Activated CD4-positive, alpha-beta memory T cell treated with anti-CD3 and anti-CD28 coated beads, Interleukin-2, amount 10 ng/mL, durations not matched to agents 7 days and 5 days (primary cell): ENCODE results near the gene PHACTR1. TPM values are rescaled to one million over a fixed set of nuclear protein-coding genes. Genes with fewer than 3 reads are reported as not detected.
"Not testable (repeated sequence)": the region's sequence is repeated elsewhere in the genome, so short reads cannot be mapped to it uniquely, and the experiment has no call there.

Experiments
- CTCF ChIA-PET: fragments of 350-600 bp; sonication (Branson Sonifier 250); formaldehyde crosslinking; loops from one replicate; lab custom pipeline; 2021; ENCODE audit warnings: antibody characterized with exemption, inconsistent platforms; lab: Charles Lee
- POLR2A ChIA-PET: fragments of 350-600 bp; sonication (Branson Sonifier 250); formaldehyde crosslinking; loops from one replicate; lab custom pipeline; 2021; ENCODE audit warnings: antibody characterized with exemption; lab: Charles Lee
- DNase-seq: peaks from one replicate; pipeline ENCODE4 v3.0.0-alpha.2; 2020
- H3K27ac Mint-ChIP-seq: one replicate; pipeline ENCODE4 v1.8.0; 2021; ENCODE audit warnings: mild to moderate bottlenecking, mixed read lengths
- H3K27me3 Mint-ChIP-seq: one replicate; pipeline ENCODE4 v1.8.0; 2021; ENCODE audit warnings: mixed read lengths
- H3K36me3 Mint-ChIP-seq: one replicate; pipeline ENCODE4 v1.8.0; 2021; ENCODE audit warnings: low read depth, mixed read lengths
- H3K4me1 Mint-ChIP-seq: one replicate; pipeline ENCODE4 v1.8.0; 2021; ENCODE audit warnings: mixed read lengths
- H3K4me3 Mint-ChIP-seq: one replicate; pipeline ENCODE4 v1.8.0; 2021; ENCODE audit warnings: mild to moderate bottlenecking, mixed read lengths
- H3K9me3 Mint-ChIP-seq: one replicate; pipeline ENCODE4 v1.8.0; 2021; ENCODE audit warnings: mixed read lengths
- total RNA-seq, 2 experiments: library from RNA; stranded (reverse); gene quantifications; one replicate each; pipeline ENCODE4 v1.2.3, GENCODE V29; 2021

Gene PHACTR1
- total RNA-seq, 2 experiments from 2014 or later = 0.33 to 0.53 TPM

GRCh38 chr6:12760226-12760625 lies 43.7 kb downstream of the PHACTR1 start:
- H3K9me3 Mint-ChIP-seq = peaks cover 3% of the 10 kb centered on the region
- H3K27ac Mint-ChIP-seq = no peak overlapping the region
- H3K36me3 Mint-ChIP-seq = no peaks in the 10 kb centered on the region
- H3K4me1 Mint-ChIP-seq = no peaks in the 10 kb centered on the region
- CTCF ChIA-PET = no interaction called here
- H3K27me3 Mint-ChIP-seq = no peaks in the 10 kb centered on the region
- H3K4me3 Mint-ChIP-seq = no peak overlapping the region
- DNase-seq = no peak
- POLR2A ChIA-PET = no interaction called here

- H3K4me1 Mint-ChIP-seq = no peaks in the 10 kb centered on the region
- H3K27ac Mint-ChIP-seq = no peak overlapping the region
- no peaks in the 10 kb centered on the region for H3K27me3 Mint-ChIP-seq
- H3K9me3 Mint-ChIP-seq = peaks cover 3% of the 10 kb centered on the region
- POLR2A ChIA-PET = no interaction called here
- no peak overlapping the region for H3K4me3 Mint-ChIP-seq
- CTCF ChIA-PET = no interaction called here
- DNase-seq = no peak
- no peaks in the 10 kb centered on the region for H3K36me3 Mint-ChIP-seq
These were observed 44.3 kb downstream of the PHACTR1 start for GRCh38 chr6:12760911-12761310.

GRCh38 chr6:12761376-12762115 lies 45.0 kb downstream of the PHACTR1 start:
- no peak overlapping the region for H3K4me3 Mint-ChIP-seq
- peaks cover 3% of the 10 kb centered on the region for H3K9me3 Mint-ChIP-seq
- no peak for DNase-seq
- ChIA-PET POLR2A (no interaction called here), CTCF (interaction anchor here (0.6 kb wide), 1 partner anchor 128 kb away, joined by 4 read pairs; no protein-coding TSS in a partner anchor)
- no peak overlapping the region for H3K27ac Mint-ChIP-seq
- H3K36me3 Mint-ChIP-seq = no peaks in the 10 kb centered on the region
- no peaks in the 10 kb centered on the region for H3K4me1 Mint-ChIP-seq
- H3K27me3 Mint-ChIP-seq = no peaks in the 10 kb centered on the region

- H3K36me3 Mint-ChIP-seq, DNase-seq, CTCF ChIA-PET, H3K4me1 Mint-ChIP-seq, H3K9me3 Mint-ChIP-seq, POLR2A ChIA-PET, H3K27me3 Mint-ChIP-seq, H3K27ac Mint-ChIP-seq, H3K4me3 Mint-ChIP-seq: not testable (repeated sequence)
These were observed 46.3 kb downstream of the PHACTR1 start for GRCh38 chr6:12762731-12763434.

- Mint-ChIP-seq H3K4me3 (no peak overlapping the region), H3K36me3 (no peaks in the 10 kb centered on the region), H3K27me3 (no peaks in the 10 kb centered on the region), H3K4me1 (no peaks in the 10 kb centered on the region), H3K27ac (no peak overlapping the region), H3K9me3 (no peaks in the 10 kb centered on the region)
- DNase-seq = no peak
- POLR2A ChIA-PET = no interaction called here
- CTCF ChIA-PET = no interaction called here
These were observed 49.8 kb downstream of the PHACTR1 start for GRCh38 chr6:12766365-12766764.

GRCh38 chr6:12767016-12767415 lies 50.4 kb downstream of the PHACTR1 start:
- Mint-ChIP-seq H3K4me1 (no peaks in the 10 kb centered on the region), H3K4me3 (no peak overlapping the region), H3K27me3 (no peaks in the 10 kb centered on the region), H3K9me3 (no peaks in the 10 kb centered on the region), H3K36me3 (no peaks in the 10 kb centered on the region), H3K27ac (no peak overlapping the region)
- ChIA-PET CTCF (no interaction called here), POLR2A (no interaction called here)
- no peak for DNase-seq

GRCh38 chr6:12769556-12770256 lies 53.1 kb downstream of the PHACTR1 start:
- no peak overlapping the region for H3K4me3 Mint-ChIP-seq
- H3K4me1 Mint-ChIP-seq = no peaks in the 10 kb centered on the region
- POLR2A ChIA-PET = no interaction called here
- no peak for DNase-seq
- CTCF ChIA-PET = no interaction called here
- no peak overlapping the region for H3K27ac Mint-ChIP-seq
- no peaks in the 10 kb centered on the region for H3K27me3 Mint-ChIP-seq
- no peaks in the 10 kb centered on the region for H3K9me3 Mint-ChIP-seq
- H3K36me3 Mint-ChIP-seq = no peaks in the 10 kb centered on the region

GRCh38 chr6:12772416-12772815 lies 55.8 kb downstream of the PHACTR1 start:
- DNase-seq = no peak
- Mint-ChIP-seq H3K36me3 (no peaks in the 10 kb centered on the region), H3K27me3 (no peaks in the 10 kb centered on the region), H3K4me1 (no peaks in the 10 kb centered on the region), H3K27ac (no peak overlapping the region), H3K4me3 (no peak overlapping the region), H3K9me3 (no peaks in the 10 kb centered on the region)
- ChIA-PET CTCF (no interaction called here), POLR2A (no interaction called here)

GRCh38 chr6:12776291-12776690 lies 59.7 kb downstream of the PHACTR1 start:
- POLR2A ChIA-PET = no interaction called here
- Mint-ChIP-seq H3K4me1 (no peaks in the 10 kb centered on the region), H3K9me3 (no peaks in the 10 kb centered on the region), H3K36me3 (no peaks in the 10 kb centered on the region), H3K27ac (no peak overlapping the region), H3K27me3 (no peaks in the 10 kb centered on the region), H3K4me3 (no peak overlapping the region)
- DNase-seq = no peak
- CTCF ChIA-PET = no interaction called here

GRCh38 chr6:12779772-12780171 lies 63.2 kb downstream of the PHACTR1 start:
- H3K27me3 Mint-ChIP-seq = no peaks in the 10 kb centered on the region
- CTCF ChIA-PET = interaction anchor here (0.5 kb wide), 1 partner anchor 139 kb away, joined by 3 read pairs; no protein-coding TSS in a partner anchor

GRCh38 chr6:12782136-12782535 lies 65.6 kb downstream of the PHACTR1 start:
- Mint-ChIP-seq H3K4me1 (no peaks in the 10 kb centered on the region), H3K4me3 (no peak overlapping the region), H3K27ac (no peak overlapping the region), H3K9me3 (no peaks in the 10 kb centered on the region), H3K27me3 (no peaks in the 10 kb centered on the region), H3K36me3 (no peaks in the 10 kb centered on the region)
- DNase-seq = no peak
- CTCF ChIA-PET = no interaction called here
- POLR2A ChIA-PET = no interaction called here

More at GRCh38 chr6:12779772-12780171, 63.2 kb downstream of the PHACTR1 start:
- Mint-ChIP-seq H3K27ac (no peak overlapping the region), H3K9me3 (no peaks in the 10 kb centered on the region), H3K4me3 (no peak overlapping the region), H3K36me3 (no peaks in the 10 kb centered on the region), H3K4me1 (no peaks in the 10 kb centered on the region)
- POLR2A ChIA-PET = no interaction called here
- DNase-seq = no peak

GRCh38 chr6:12785301-12785700 lies 68.7 kb downstream of the PHACTR1 start:
- ChIA-PET POLR2A (no interaction called here), CTCF (no interaction called here)
- Mint-ChIP-seq H3K9me3 (no peaks in the 10 kb centered on the region), H3K27ac (no peak overlapping the region), H3K36me3 (no peaks in the 10 kb centered on the region), H3K4me3 (no peak overlapping the region), H3K27me3 (no peaks in the 10 kb centered on the region), H3K4me1 (no peaks in the 10 kb centered on the region)
- no peak for DNase-seq

GRCh38 chr6:12785921-12786320 lies 69.4 kb downstream of the PHACTR1 start:
- no peak for DNase-seq
- ChIA-PET CTCF (no interaction called here), POLR2A (no interaction called here)
- H3K4me3 Mint-ChIP-seq = no peak overlapping the region
- H3K4me1 Mint-ChIP-seq = no peaks in the 10 kb centered on the region
- no peak overlapping the region for H3K27ac Mint-ChIP-seq
- H3K27me3 Mint-ChIP-seq = no peaks in the 10 kb centered on the region
- H3K9me3 Mint-ChIP-seq = no peaks in the 10 kb centered on the region
- no peaks in the 10 kb centered on the region for H3K36me3 Mint-ChIP-seq
